Suprapubic skin (tissue), 3 donors: ENCODE data around the gene PIEZO1.

Source experiments
- CTCF ChIP-seq, 2 donors: fragments of 200-600 bp in 1 of 2; fragments of 450-650 bp in 1 of 2; sonication (generic) in 1 of 2; IDR thresholded peaks; one replicate each; pipeline ENCODE4 v1.5.1; 2016 to 2019; ENCODE audit warnings: antibody characterized with exemption in 2 of 2, mild to moderate bottlenecking in 1 of 2, moderate library complexity in 1 of 2
- EP300 ChIP-seq: sonication (generic); formaldehyde crosslinking; IDR thresholded peaks from one replicate; pipeline ENCODE4 v1.6.1; 2017; ENCODE audit warnings: antibody characterized with exemption
- POLR2A ChIP-seq, 2 donors: fragments of 450-650 bp; IDR thresholded peaks; one replicate each; pipeline ENCODE4 v1.6.1; 2017; ENCODE audit warnings: antibody characterized with exemption in 2 of 2, mild to moderate bottlenecking in 2 of 2, moderate library complexity in 2 of 2

- TF ChIP-seq CTCF (IDR thresholded peaks at IDR 0.05) = no peak
- TF ChIP-seq EP300 = no peak
- TF ChIP-seq POLR2A (IDR thresholded peaks at IDR 0.05) = no peak
Observed at GRCh38 chr16:88779406-88780141, 5.4 kb downstream of the PIEZO1 start.
